Sigmoid colon (tissue), 4 donors: Measurements from ENCODE around the gene ZSCAN30.

Experiments
- CTCF ChIP-seq, 4 experiments: fragments of 450-650 bp in 3 of 4; fragments of 200-600 bp in 1 of 4; IDR thresholded peaks; one replicate each; pipeline ENCODE4 v1.5.1; 2016 to 2019; ENCODE audit warnings: antibody characterized with exemption in 4 of 4, mild to moderate bottlenecking in 3 of 4, moderate library complexity in 2 of 4
- EP300 ChIP-seq, 4 donors: sonication (generic); formaldehyde crosslinking; IDR thresholded peaks; one replicate each; pipeline ENCODE4 v1.6.1; 2017; ENCODE audit warnings: antibody characterized with exemption in 4 of 4
- POLR2A ChIP-seq, 2 donors: fragments of 450-650 bp; IDR thresholded peaks; one replicate each; pipeline ENCODE4 v1.6.1; 2016; ENCODE audit warnings: antibody characterized with exemption in 2 of 2, mild to moderate bottlenecking in 2 of 2, moderate library complexity in 2 of 2
- POLR2AphosphoS5 ChIP-seq, 4 donors: sonication (generic); formaldehyde crosslinking; IDR thresholded peaks; one replicate each; pipeline ENCODE4 v1.6.1; 2017; ENCODE audit warnings: antibody characterized with exemption in 4 of 4

- TF ChIP-seq POLR2A (IDR thresholded peaks at IDR 0.05): no peak
- no peak for TF ChIP-seq CTCF (IDR thresholded peaks at IDR 0.05)
- TF ChIP-seq POLR2AphosphoS5 (IDR thresholded peaks at IDR 0.05): no peak
- TF ChIP-seq EP300 (IDR thresholded peaks at IDR 0.05): no peak
Observed at GRCh38 chr18:35334821-35335220, 44.8 kb upstream of the ZSCAN30 start.
